ENCODE results near the gene NFATC4.
"Not testable (repeated sequence)": the region's sequence is repeated elsewhere in the genome, so short reads cannot be mapped to it uniquely, and the experiment has no call there.

The NFATC4 gene

DNA sequence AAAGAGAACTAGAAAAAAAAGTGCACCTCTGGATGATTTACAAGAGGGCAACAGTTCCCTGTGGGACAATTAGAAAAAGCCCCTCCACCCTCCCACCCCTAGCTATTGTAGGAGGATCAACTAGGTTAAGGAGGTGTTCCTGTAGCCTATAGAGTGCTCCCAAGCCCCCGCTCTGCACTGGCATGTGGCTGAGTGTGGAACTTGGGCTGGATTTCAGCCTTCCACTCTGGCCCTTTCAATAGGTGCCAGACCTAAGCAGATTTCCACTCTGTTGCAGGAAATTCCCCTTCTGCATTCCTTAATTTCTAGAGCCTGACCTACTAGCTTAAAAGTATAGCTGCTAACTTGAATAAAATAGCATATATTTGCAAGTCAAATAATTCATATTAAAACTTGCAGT, 2.8 kb downstream of the NFATC4 start:
- H3K4me3 ChIP-seq (replicated peaks in 1 of 2; ENCODE audit: low read depth in 2 of 2, low read length in 2 of 2), result no peak overlapping the region
- TF ChIP-seq, protein P1, sequence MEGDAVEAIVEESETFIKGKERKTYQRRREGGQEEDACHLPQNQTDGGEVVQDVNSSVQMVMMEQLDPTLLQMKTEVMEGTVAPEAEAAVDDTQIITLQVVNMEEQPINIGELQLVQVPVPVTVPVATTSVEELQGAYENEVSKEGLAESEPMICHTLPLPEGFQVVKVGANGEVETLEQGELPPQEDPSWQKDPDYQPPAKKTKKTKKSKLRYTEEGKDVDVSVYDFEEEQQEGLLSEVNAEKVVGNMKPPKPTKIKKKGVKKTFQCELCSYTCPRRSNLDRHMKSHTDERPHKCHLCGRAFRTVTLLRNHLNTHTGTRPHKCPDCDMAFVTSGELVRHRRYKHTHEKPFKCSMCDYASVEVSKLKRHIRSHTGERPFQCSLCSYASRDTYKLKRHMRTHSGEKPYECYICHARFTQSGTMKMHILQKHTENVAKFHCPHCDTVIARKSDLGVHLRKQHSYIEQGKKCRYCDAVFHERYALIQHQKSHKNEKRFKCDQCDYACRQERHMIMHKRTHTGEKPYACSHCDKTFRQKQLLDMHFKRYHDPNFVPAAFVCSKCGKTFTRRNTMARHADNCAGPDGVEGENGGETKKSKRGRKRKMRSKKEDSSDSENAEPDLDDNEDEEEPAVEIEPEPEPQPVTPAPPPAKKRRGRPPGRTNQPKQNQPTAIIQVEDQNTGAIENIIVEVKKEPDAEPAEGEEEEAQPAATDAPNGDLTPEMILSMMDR (IDR thresholded peaks at IDR 0.05; ENCODE audit: low read depth, low read length), result no peak
- DNase-seq (ENCODE audit: low read depth in 2 of 2), result peak in 1 of 2 donors; percentile 34

DNA sequence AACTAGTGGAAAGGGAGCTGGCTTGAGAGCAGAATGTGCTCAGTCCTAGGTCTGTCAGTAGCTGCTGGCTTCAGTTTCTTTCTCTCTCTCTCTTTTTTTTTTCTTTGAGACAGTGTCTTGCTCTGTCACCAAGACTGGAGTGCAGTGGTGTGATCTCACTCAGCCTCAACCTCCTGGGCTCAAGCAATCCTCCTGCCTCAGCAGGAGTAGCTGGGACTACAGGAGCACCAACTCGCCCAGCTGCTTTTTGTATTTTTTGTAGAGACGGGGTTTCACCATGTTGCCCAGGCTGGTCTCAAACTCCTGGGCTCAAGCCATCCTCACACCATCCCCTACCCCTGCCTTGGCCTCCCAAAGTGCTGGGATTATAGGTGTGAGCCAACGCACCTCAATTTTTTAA, 3.6 kb downstream of the NFATC4 start:
- H3K4me3 ChIP-seq (replicated peaks in 1 of 2; ENCODE audit: low read depth in 2 of 2, low read length in 2 of 2); DNase-seq (ENCODE audit: low read depth in 2 of 2): not testable (repeated sequence)

DNA sequence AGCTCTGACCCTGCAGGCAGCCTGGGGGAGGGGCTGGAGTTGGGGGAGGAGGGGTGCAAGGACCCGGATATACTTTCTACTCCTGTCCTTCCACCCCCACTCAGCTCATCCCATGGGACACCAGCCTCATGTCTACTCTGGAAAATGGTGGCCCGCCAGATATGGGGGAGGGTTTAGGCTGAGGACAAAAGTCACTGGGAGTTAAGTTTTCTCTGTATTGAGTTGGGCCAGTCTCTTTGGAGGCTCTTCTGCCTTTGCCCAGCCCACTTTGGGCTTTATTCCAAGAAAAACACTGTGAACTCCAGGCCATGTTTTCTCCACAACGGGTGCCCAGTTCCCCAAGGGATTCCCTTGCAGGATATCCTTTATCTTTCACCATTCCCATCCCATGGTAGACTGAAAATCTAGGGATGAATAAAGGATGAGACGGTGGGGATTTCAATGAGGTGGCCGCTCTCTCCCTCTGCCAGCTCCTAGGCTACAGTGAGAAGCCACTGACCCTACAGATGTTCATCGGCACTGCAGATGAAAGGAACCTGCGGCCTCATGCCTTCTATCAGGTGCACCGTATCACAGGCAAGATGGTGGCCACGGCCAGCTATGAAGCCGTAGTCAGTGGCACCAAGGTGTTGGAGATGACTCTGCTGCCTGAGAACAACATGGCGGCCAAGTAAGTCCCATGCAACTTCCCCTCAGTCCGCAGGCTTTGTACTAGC, 4.9 kb downstream of the NFATC4 start:
- H3K4me3 ChIP-seq (replicated peaks in 1 of 2; ENCODE audit: low read depth in 2 of 2, low read length in 2 of 2), result no peak overlapping the region
- TF ChIP-seq, protein P1 (IDR thresholded peaks at IDR 0.05; ENCODE audit: low read depth, low read length), result no peak
- DNase-seq (ENCODE audit: low read depth in 2 of 2), result peak; percentile 66 to 69

DNA sequence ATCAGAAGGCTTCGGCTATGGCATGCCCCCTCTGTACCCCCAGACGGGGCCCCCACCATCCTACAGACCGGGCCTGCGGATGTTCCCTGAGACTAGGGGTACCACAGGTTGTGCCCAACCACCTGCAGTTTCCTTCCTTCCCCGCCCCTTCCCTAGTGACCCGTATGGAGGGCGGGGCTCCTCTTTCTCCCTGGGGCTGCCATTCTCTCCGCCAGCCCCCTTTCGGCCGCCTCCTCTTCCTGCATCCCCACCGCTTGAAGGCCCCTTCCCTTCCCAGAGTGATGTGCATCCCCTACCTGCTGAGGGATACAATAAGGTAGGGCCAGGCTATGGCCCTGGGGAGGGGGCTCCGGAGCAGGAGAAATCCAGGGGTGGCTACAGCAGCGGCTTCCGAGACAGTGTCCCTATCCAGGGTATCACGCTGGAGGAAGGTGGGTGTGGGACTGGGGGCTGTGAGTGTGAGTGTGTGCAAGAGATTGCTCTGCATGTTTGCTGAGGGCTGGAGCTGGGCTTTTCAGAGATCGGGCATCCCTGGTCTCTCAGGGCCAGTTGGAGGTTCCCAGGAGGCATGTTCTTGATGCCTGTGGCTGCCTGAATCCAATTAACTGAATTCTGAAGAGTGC, 8.6 kb downstream of the NFATC4 start:
- TF ChIP-seq, protein P1 (IDR thresholded peaks at IDR 0.05; ENCODE audit: low read depth, low read length), result no peak
- H3K4me3 ChIP-seq (replicated peaks in 1 of 2; ENCODE audit: low read depth in 2 of 2, low read length in 2 of 2), result no peak overlapping the region
- no peak for DNase-seq (ENCODE audit: low read depth in 2 of 2)

DNA sequence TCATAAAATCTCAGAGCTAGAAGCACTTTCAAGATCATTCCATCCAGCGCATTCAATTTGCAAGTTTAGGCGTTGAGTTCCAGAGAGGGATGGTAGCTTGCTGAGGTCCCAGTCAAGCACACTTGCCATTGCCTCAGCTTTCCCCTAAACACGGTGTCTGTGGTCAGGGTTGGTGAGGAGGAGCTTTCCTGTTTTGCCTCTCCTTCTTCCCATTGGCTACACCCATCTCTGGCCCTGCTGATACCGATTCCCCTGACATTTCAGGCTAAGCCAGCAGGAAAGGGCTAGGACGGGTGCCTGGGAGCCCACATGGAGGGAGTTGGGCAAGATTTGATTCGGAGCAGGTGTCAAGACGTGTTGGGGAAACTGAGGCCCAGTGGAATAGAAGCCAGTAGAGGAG, 9.1 kb downstream of the NFATC4 start:
- no peak for DNase-seq (ENCODE audit: low read depth in 2 of 2)
- TF ChIP-seq, protein P1 (IDR thresholded peaks at IDR 0.05; ENCODE audit: low read depth, low read length), result no peak
- no peak overlapping the region for H3K4me3 ChIP-seq (replicated peaks in 1 of 2; ENCODE audit: low read depth in 2 of 2, low read length in 2 of 2)

DNA sequence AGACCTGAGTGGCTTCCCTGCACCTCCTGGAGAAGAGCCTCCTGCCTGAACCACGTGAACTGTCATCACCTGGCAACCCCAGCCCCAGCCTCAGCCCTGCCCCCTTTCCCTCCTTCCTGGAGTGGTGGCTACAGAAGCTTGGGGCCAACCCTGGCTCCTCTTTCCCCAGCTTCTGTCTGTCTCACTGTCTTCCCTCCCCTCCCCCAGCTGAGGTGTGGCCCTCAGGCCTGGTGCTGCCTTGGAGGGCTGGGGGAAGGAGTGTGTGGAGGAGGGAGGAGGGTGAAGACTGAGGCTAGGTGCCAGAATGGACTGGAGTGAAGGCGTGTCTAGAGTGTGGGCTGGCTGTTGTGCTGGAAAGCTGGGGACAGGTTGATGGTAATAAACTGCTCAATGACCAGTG, 9.7 kb downstream of the NFATC4 start:
- TF ChIP-seq, protein P1 (IDR thresholded peaks at IDR 0.05; ENCODE audit: low read depth, low read length), result no peak
- no peak for DNase-seq (ENCODE audit: low read depth in 2 of 2)
- H3K4me3 ChIP-seq (replicated peaks in 1 of 2; ENCODE audit: low read depth in 2 of 2, low read length in 2 of 2), result no peak overlapping the region

DNA sequence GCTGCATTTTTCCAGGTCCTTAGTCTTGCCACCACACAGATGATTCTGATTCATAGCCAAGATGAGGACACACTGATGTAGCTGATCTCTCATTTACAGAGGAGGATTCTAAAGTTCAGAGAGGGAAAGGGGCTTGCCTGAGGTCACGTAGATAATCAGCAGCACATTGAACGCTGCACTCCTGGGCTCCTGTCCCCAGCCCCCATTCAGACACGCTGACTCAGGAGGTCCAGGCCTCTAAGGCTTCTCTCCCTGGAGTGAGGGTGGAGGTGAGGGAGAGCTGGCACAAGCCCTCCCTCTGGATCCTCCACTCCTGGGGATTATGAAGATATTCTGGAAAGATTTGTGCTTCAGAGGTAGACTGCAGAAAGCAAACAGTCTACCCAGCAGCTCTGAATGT, 10.3 kb downstream of the NFATC4 start:
- TF ChIP-seq, protein P1 (IDR thresholded peaks at IDR 0.05; ENCODE audit: low read depth, low read length), result no peak
- DNase-seq (ENCODE audit: low read depth in 2 of 2), result no peak
- H3K4me3 ChIP-seq (replicated peaks in 1 of 2; ENCODE audit: low read depth in 2 of 2, low read length in 2 of 2), result no peak overlapping the region
